Heart right ventricle (tissue), 16 donors: Measurements from ENCODE around the gene SEMA3C. TPM values are rescaled to one million over a fixed set of nuclear protein-coding genes. Genes with fewer than 3 reads are reported as not detected.

Experiments used
- ATAC-seq, 8 donors: fragments of 200-7000 bp; cut with Tn5 transposase; one replicate each; pipeline ENCODE4 v1.9.1; 2020; ENCODE audit warnings: mild to moderate bottlenecking in 8 of 8, moderate library complexity in 8 of 8, moderate number of reproducible peaks in 1 of 8
- DNase-seq, 2 donors: peaks; one replicate each; pipeline ENCODE4 v3.0.0-alpha.2; 2020
- H3K27ac ChIP-seq, 10 donors: fragments of 200-600 bp; sonication (generic) in 2 of 10; one replicate each; pipeline versions ENCODE4 v1.5.0 to v1.8.0; 2020 to 2022; ENCODE audit warnings: mild to moderate bottlenecking in 3 of 10
- H3K27me3 ChIP-seq, 7 donors: fragments of 200-600 bp; one replicate each; pipeline ENCODE4 v1.8.0; 2021 to 2022; ENCODE audit warnings: mild to moderate bottlenecking in 2 of 7
- H3K36me3 ChIP-seq, 9 donors: fragments of 200-600 bp; sonication (generic) in 1 of 9; one replicate each; pipeline versions ENCODE4 v1.5.0 to v1.8.0; 2020 to 2022; ENCODE audit warnings: mild to moderate bottlenecking in 2 of 9
- H3K4me1 ChIP-seq, 9 donors: fragments of 200-600 bp; sonication (generic) in 1 of 9; one replicate each; pipeline versions ENCODE4 v1.5.0 to v1.8.0; 2020 to 2022; ENCODE audit warnings: mild to moderate bottlenecking in 4 of 9
- H3K4me3 ChIP-seq, 10 donors: fragments of 200-600 bp; sonication (generic) in 2 of 10; one replicate each; pipeline versions ENCODE4 v1.5.0 to v1.8.0; 2020 to 2022; ENCODE audit warnings: mild to moderate bottlenecking in 7 of 10, moderate library complexity in 2 of 10
- H3K9me3 ChIP-seq, 11 donors: fragments of 200-600 bp in 10 of 11; sonication (generic) in 2 of 11; one replicate each; pipeline versions ENCODE4 v1.5.0 to v1.8.0; 2013 to 2022; ENCODE audit warnings: mild to moderate bottlenecking in 2 of 11, control low read depth in 1 of 11, moderate library complexity in 1 of 11
- CTCF ChIP-seq, 9 donors: fragments of 200-600 bp; sonication (generic) in 2 of 9; IDR thresholded peaks; one replicate each; pipeline versions ENCODE4 v1.5.0 to v1.8.0; 2021 to 2022; ENCODE audit warnings: antibody characterized with exemption in 9 of 9, mild to moderate bottlenecking in 5 of 9, moderate library complexity in 1 of 9
- WGBS, 2 donors: extraction: QIAGEN DNeasy Blood & Tissue Kit; methylation state at CpG; one replicate each; pipeline ENCODE4 v1.1.7; 2013; ENCODE audit warnings: inconsistent platforms in 1 of 2; 5-methylcytosine and 5-hydroxymethylcytosine counted together
- intact Hi-C, 10 donors: fragments of 100-400 bp; cut with DNase I; formaldehyde crosslinking; loops; one replicate each; pipeline versions ENCODE4 v1.11.1 to v1.14.2; 2022
- polyA plus RNA-seq, 2 donors: library from polyadenylated mRNA; stranded (reverse); fragments of 200-250 nt; gene quantifications; one replicate each; pipeline ENCODE4 v1.2.3, GENCODE V29; 2013
- total RNA-seq, 10 donors: library from RNA; stranded (reverse); fragmentation: NEBNext Ultra II Directional in 3 of 10; extraction: Animal tissue kit (Norgen Biotek cat#: 25700) in 3 of 10; gene quantifications; one replicate each; pipeline versions ENCODE4 v1.2.1 to v1.2.4, GENCODE V29; 2021 to 2023
- donor health status: Arrhythmogenic right ventricular cardiomyopathy.
- donor health status: ischemic (EF 13 %, LVEDD 7.1; RV severe dilation, severe dysfunction).
- donor health status: healthy with polysubstance abuse.
- donor health status: DM: no; HTN: yes; CAD: no.
- donor health status: DM: no; HTN: no; CAD: no.
- donor health status: ischemic (EF 25% LVEDD 6.9; RV normal size, moderate dysfunction).
- donor health status: ischemic (EF 25% LVEDD 5.7; RV mildly dilated, moderate dysfunction).
- donor health status: healthy.
- donor health status: DM: yes; HTN: yes; CAD: no.
- donor health status: Ischemic cardiomyopathy.
- donor health status: ischemic (EF 35%, LVEDD 5.7; RV mildly dilated, moderate dysfunction).
- donor health status: nonischemic (EF 11% LVEDD 7.7; RV severe dilation, severe dysfunction).
- donor health status: DM: yes; HTN: yes; CAD: no.
- donor health status: PGD.
- donor health status: ischemic (EF 29% LVEDD 5.4; RV normal size, mild dysfunction).
- donor health status: nonischemic (EF 23%, LVEDD 6.1; RV moderate dilation, normal function).

The SEMA3C gene
- total and polyA plus RNA-seq, 12 donors: 14.5 to 83.2 (median 57.3) TPM

GRCh38 chr7:80868566-80868965 lies 50.3 kb downstream of the SEMA3C start:
- no peak for TF ChIP-seq CTCF (IDR thresholded peaks at IDR 0.05)
- no peak for DNase-seq
- WGBS, 2 donors: 59 to 81% methylated on average over 1 of the region's 1 CpG
- Histone ChIP-seq H3K4me1 (peaks cover 0 to 23% (median 0%) of the 10 kb centered on the region in 9 donors), H3K36me3 (no peaks in the 10 kb centered on the region), H3K27ac (no peak overlapping the region), H3K9me3 (no peaks in the 10 kb centered on the region), H3K4me3 (no peak overlapping the region), H3K27me3 (no peaks in the 10 kb centered on the region)
- no peak for ATAC-seq
- intact Hi-C loops: no loop called here

GRCh38 chr7:80860554-80860953 lies 58.3 kb downstream of the SEMA3C start:
- Histone ChIP-seq H3K27me3 (no peaks in the 10 kb centered on the region), H3K27ac (no peak overlapping the region), H3K4me3 (no peak overlapping the region), H3K4me1 (peaks cover 0 to 27% (median 5%) of the 10 kb centered on the region in 9 donors), H3K9me3 (peaks cover 0 to 7% (median 0%) of the 10 kb centered on the region in 11 donors), H3K36me3 (no peaks in the 10 kb centered on the region)
- intact Hi-C loops: no loop called here
- ATAC-seq: no peak
- 72 to 80% methylated on average over 4 of the region's 4 CpGs for WGBS, 2 donors
- TF ChIP-seq CTCF (IDR thresholded peaks at IDR 0.05): no peak
- no peak for DNase-seq

GRCh38 chr7:80859272-80859970 lies 59.4 kb downstream of the SEMA3C start:
- H3K27ac ChIP-seq: peak overlapping the region in 8 of 10 donors; percentile 20 to 63 (median 43)
- ATAC-seq (peak; percentile 52 to 88 (median 81)), DNase-seq (no peak)
- peaks cover 0 to 7% (median 0%) of the 10 kb centered on the region in 11 donors for H3K9me3 ChIP-seq
- no peaks in the 10 kb centered on the region for H3K27me3 ChIP-seq
- peaks cover 0 to 31% (median 5%) of the 10 kb centered on the region in 9 donors for H3K4me1 ChIP-seq
- 60 to 62% methylated on average over 6 of the region's 6 CpGs for WGBS, 2 donors
- no peak for TF ChIP-seq CTCF (IDR thresholded peaks at IDR 0.05)
- intact Hi-C loops: no loop called here
- no peak overlapping the region for H3K4me3 ChIP-seq
- H3K36me3 ChIP-seq: no peaks in the 10 kb centered on the region

GRCh38 chr7:80858141-80858903 lies 60.5 kb downstream of the SEMA3C start:
- H3K4me1 ChIP-seq: peaks cover 0 to 33% (median 5%) of the 10 kb centered on the region in 9 donors
- peaks cover 0 to 7% (median 0%) of the 10 kb centered on the region in 11 donors for H3K9me3 ChIP-seq
- DNase-seq (no peak), ATAC-seq (peak in 5 of 8 donors; percentile 26 to 76 (median 52))
- no peak for TF ChIP-seq CTCF (IDR thresholded peaks at IDR 0.05)
- peak overlapping the region in 8 of 10 donors; percentile 18 to 63 (median 43) for H3K27ac ChIP-seq
- intact Hi-C loops: no loop called here
- no peaks in the 10 kb centered on the region for H3K36me3 ChIP-seq
- H3K27me3 ChIP-seq: no peaks in the 10 kb centered on the region
- H3K4me3 ChIP-seq: no peak overlapping the region
- WGBS, 2 donors: 64% methylated on average over 3 of the region's 3 CpGs
